BLaER1 treated with 17β-estradiol and CSF1 and Interleukin-3, amounts not matched to agents 10 nM and 100 nM (cell line): ENCODE data around the gene PIK3R2.

Experiments
- H3K27ac ChIP-seq, 11 experiments: shearing (Covaris generic); formaldehyde crosslinking; 2 replicates each; pipeline ENCODE4 v1.8.1; 2022
- H3K27me3 ChIP-seq, 11 experiments: shearing (Covaris generic); formaldehyde crosslinking; 2 replicates each; pipeline ENCODE4 v1.8.1; 2022
- H3K36me3 ChIP-seq, 11 experiments: shearing (Covaris generic); formaldehyde crosslinking; 2 replicates each; pipeline ENCODE4 v1.8.1; 2022
- H3K4me1 ChIP-seq, 10 experiments: shearing (Covaris generic); formaldehyde crosslinking; 2 replicates each; pipeline ENCODE4 v1.8.1; 2022
- H3K4me2 ChIP-seq, 11 experiments: shearing (Covaris generic); formaldehyde crosslinking; 2 replicates each; pipeline ENCODE4 v1.8.1; 2022
- H3K4me3 ChIP-seq, 10 experiments: shearing (Covaris generic); formaldehyde crosslinking; 2 replicates each; pipeline ENCODE4 v1.8.1; 2022
- H3K9ac ChIP-seq, 11 experiments: shearing (Covaris generic); formaldehyde crosslinking; 2 replicates each; pipeline ENCODE4 v1.8.1; 2022
- H3K9me3 ChIP-seq, 11 experiments: shearing (Covaris generic); formaldehyde crosslinking; replicated peaks in 1 of 11; 2 replicates each; pipeline ENCODE4 v1.8.1; 2022
- H4K20me1 ChIP-seq, 11 experiments: shearing (Covaris generic); formaldehyde crosslinking; 2 replicates each; pipeline ENCODE4 v1.8.1; 2022
- Cebpa-rat ChIP-seq, 11 experiments: shearing (Covaris generic); IDR thresholded peaks; 2 replicates each; pipeline ENCODE4 v1.8.1; 2022

Gene PIK3R2

DNA sequence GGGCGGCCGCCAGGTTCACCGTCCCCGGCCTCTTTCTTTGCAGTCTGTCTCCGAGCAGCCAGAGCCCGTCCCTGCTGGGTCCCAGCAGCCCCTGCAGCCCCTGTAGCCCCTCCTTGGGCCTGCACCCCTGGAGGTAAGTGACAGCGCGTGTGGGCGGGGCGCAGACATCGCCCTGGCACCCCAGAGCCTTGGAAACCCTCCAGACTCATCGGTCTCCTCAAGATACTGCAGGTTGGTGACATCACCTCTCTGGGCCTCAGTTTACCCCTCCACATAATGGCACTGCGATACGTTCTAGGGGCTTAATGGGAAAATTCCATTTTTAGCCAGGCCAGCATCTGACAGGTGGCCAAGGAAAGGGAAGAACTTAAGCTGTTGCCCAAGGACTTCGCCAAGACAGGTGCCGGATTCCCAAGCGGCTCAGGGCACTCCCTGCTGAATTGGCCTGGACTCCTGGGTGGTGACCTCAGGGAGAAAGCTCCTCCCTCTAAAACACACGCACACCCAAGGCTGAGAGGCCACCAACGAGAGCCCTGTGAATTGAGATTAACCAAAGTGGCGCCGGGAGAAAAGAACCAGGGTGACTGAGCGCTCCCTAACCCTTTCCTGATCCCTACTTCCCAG is 42.2 kb upstream of the PIK3R2 start:
- no peak for TF ChIP-seq Cebpa-rat (IDR thresholded peaks at IDR 0.05)
- Histone ChIP-seq H3K4me2 (peak overlapping the region; percentile 88 to 100 (median 98)), H3K9me3 (no peaks in the 10 kb centered on the region), H3K4me1 (peaks cover 45 to 65% (median 55%) of the 10 kb centered on the region in 10 experiments), H3K4me3 (peak overlapping the region; percentile 61 to 89 (median 73)), H3K27me3 (no peaks in the 10 kb centered on the region), H4K20me1 (peaks cover 0 to 35% (median 9%) of the 10 kb centered on the region in 11 experiments; a peak in 10 of 22 replicates), H3K36me3 (peaks cover 23 to 48% (median 41%) of the 10 kb centered on the region in 11 experiments), H3K9ac (peak overlapping the region; percentile 66 to 89 (median 82)), H3K27ac (peak overlapping the region; percentile 62 to 81 (median 77); a peak in 19 of 22 replicates)

DNA sequence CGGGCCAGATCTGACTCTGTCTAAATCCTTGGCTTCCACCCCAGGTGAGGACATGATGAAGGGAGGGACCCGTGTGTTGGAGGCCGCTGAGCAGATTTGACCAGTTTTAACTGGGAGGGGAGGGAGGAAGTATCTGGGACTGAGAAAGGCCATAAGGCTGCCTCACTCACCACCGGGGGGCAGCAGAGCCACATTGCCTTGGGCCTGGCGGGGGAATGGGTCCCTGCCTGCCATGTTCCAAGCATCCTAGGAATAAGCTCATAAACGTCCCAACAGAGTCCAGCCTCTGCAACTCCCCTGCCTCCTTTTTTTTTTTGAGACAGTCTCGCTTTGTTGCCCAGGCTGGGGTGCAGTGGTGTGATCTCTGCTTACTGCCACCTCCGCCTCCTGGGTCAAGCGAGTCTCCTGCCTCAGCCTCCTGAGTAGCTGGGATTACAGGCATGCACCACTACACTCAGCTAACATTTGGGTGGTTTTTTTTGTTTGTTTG is 39.9 kb upstream of the PIK3R2 start:
- peaks cover 40 to 63% (median 49%) of the 10 kb centered on the region in 10 experiments for H3K4me1 ChIP-seq
- H3K36me3 ChIP-seq = peaks cover 23 to 52% (median 42%) of the 10 kb centered on the region in 11 experiments
- H4K20me1 ChIP-seq = peaks cover 0 to 46% (median 16%) of the 10 kb centered on the region in 11 experiments; a peak in 15 of 22 replicates
- no peaks in the 10 kb centered on the region for H3K9me3 ChIP-seq
- peak overlapping the region in 3 of 11 experiments; percentile 5 to 46 (median 13); a peak in 3 of 22 replicates for H3K4me2 ChIP-seq
- no peaks in the 10 kb centered on the region for H3K27me3 ChIP-seq
- peak overlapping the region in 5 of 11 experiments; percentile 18 to 45 (median 27); a peak in 5 of 22 replicates for H3K9ac ChIP-seq
- peak overlapping the region in 5 of 11 experiments; percentile 15 to 42 (median 39); a peak in 3 of 22 replicates for H3K27ac ChIP-seq
- no peak for TF ChIP-seq Cebpa-rat (IDR thresholded peaks at IDR 0.05)
- no peak overlapping the region for H3K4me3 ChIP-seq

DNA sequence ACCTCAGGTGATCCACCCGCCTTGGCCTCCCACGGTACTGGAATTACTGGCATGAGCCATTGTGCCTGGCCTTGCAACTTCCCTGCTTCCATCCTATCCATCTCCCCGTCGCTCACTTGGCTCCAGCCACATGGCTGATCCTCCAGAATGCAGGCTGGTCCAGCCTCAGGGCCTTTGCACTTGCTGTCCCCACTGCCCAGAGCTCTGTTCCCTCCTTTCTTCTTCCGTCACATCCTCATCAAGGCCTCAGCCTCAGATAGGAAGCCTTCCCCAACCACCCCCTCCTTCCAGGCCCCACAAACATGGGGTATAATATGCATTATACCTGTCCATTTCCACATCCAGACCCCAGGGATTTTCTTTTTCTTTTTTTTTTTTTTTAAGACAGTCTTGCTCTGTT is 39.1 kb upstream of the PIK3R2 start:
- Histone ChIP-seq H3K4me2 (no peak overlapping the region), H3K9ac (peak overlapping the region in 1 of 11 experiments; percentile 17; a peak in 1 of 22 replicates), H3K4me1 (peaks cover 40 to 63% (median 49%) of the 10 kb centered on the region in 10 experiments), H3K27ac (no peak overlapping the region), H3K4me3 (no peak overlapping the region), H3K9me3 (no peaks in the 10 kb centered on the region), H3K27me3 (no peaks in the 10 kb centered on the region), H3K36me3 (peaks cover 23 to 52% (median 42%) of the 10 kb centered on the region in 11 experiments), H4K20me1 (peaks cover 0 to 54% (median 24%) of the 10 kb centered on the region in 11 experiments; a peak in 16 of 22 replicates)
- no peak for TF ChIP-seq Cebpa-rat (IDR thresholded peaks at IDR 0.05)

DNA sequence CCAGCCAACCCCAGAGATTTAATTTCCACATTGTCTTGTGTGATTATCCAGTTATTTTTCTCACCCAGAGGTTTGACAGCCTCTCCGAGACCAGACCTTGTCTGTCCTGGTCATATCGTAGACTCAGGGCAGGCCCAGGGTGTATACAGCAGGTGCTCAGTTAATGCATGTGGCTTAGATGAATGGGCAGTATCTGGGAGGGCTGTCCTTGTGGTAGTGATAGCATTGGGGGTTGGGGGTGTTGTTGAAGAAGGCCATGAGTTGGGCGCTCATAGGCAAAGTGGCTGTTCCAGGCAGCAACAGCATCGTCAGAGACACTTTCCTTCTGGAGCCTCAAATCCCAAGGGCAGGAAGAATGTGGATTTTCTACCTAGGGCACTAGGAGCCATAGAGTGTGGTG is 38.5 kb upstream of the PIK3R2 start:
- Histone ChIP-seq H3K4me1 (peaks cover 40 to 63% (median 49%) of the 10 kb centered on the region in 10 experiments), H4K20me1 (peaks cover 4 to 60% (median 29%) of the 10 kb centered on the region in 11 experiments; a peak in 19 of 22 replicates), H3K9ac (peak overlapping the region in 2 of 11 experiments; percentile 10 to 17; a peak in 1 of 22 replicates), H3K27me3 (no peaks in the 10 kb centered on the region), H3K4me2 (no peak overlapping the region), H3K9me3 (no peaks in the 10 kb centered on the region), H3K36me3 (peaks cover 23 to 52% (median 42%) of the 10 kb centered on the region in 11 experiments), H3K4me3 (no peak overlapping the region), H3K27ac (no peak overlapping the region)
- TF ChIP-seq Cebpa-rat (IDR thresholded peaks at IDR 0.05) = no peak

DNA sequence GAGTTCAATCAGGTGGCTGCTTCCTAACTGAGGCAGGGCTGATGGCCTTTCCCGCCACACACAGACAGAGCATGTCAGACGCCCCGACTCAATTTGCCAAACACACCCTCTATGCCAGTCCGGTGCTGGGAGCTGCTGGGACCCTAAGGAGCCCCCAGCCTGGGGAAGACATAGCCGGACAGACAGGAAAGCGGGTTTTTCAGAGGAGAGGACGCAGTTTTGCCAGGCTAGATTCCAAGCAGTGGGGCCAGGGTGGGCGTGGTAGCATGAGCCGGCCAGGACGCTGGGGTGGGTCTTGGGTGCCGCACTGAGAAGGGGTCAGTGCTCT is 35.6 kb upstream of the PIK3R2 start:
- no peaks in the 10 kb centered on the region for H3K9me3 ChIP-seq
- peak overlapping the region in 10 of 11 experiments; percentile 46 to 65 (median 54); a peak in 16 of 22 replicates for H3K9ac ChIP-seq
- no peak for TF ChIP-seq Cebpa-rat (IDR thresholded peaks at IDR 0.05)
- peaks cover 33 to 59% (median 38%) of the 10 kb centered on the region in 10 experiments for H3K4me1 ChIP-seq
- H3K4me3 ChIP-seq = peak overlapping the region in 9 of 10 experiments; percentile 30 to 69 (median 49); a peak in 16 of 20 replicates
- H3K4me2 ChIP-seq = peak overlapping the region; percentile 82 to 92 (median 89)
- H3K36me3 ChIP-seq = peaks cover 23 to 61% (median 46%) of the 10 kb centered on the region in 11 experiments
- peaks cover 20 to 79% (median 40%) of the 10 kb centered on the region in 11 experiments; a peak in 20 of 22 replicates for H4K20me1 ChIP-seq
- H3K27me3 ChIP-seq = no peaks in the 10 kb centered on the region
- peak overlapping the region in 2 of 11 experiments; percentile 19 to 53; a peak in 1 of 22 replicates for H3K27ac ChIP-seq

- Histone ChIP-seq H3K36me3 (peaks cover 28 to 62% (median 47%) of the 10 kb centered on the region in 11 experiments), H3K4me1 (peaks cover 36 to 59% (median 40%) of the 10 kb centered on the region in 10 experiments), H3K9me3 (no peaks in the 10 kb centered on the region), H3K4me2 (peak overlapping the region; percentile 90 to 100 (median 98)), H4K20me1 (peaks cover 20 to 84% (median 40%) of the 10 kb centered on the region in 11 experiments; a peak in 20 of 22 replicates), H3K4me3 (peak overlapping the region; percentile 55 to 73 (median 69)), H3K9ac (peak overlapping the region; percentile 70 to 85 (median 80)), H3K27me3 (no peaks in the 10 kb centered on the region), H3K27ac (peak overlapping the region in 10 of 11 experiments; percentile 23 to 76 (median 70); a peak in 19 of 22 replicates)
- no peak for TF ChIP-seq Cebpa-rat (IDR thresholded peaks at IDR 0.05)
Observed at GRCh38 chr19:18117692-18118378, 35.1 kb upstream of the PIK3R2 start.

DNA sequence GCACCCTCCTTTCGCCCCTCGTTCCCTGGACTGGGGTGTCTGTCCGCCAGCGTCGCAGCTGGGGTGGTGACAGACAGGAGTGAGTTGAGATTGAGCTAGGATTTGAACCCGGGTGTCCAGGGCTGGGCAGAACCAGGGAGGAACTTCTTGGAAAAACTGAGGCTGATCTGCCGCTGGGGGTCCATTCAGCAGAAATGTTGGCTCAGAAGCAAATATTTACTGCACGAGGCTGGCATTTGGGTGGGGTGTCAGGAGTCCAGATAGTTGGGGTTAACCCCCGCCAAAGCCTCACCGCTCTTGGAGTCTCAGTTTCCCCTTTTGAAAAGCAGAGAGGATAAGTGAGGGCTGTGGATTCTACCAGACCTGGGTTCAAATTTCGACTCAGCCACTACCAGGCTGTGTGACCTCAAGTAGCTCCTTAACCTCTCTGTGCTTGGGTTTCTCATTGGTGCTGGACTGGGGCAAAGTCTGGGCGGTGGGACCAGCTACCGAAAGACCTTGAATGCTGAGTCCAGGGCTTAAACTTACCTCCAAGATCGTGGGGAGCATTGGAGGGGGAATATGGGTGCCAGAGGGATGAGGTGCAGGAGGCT is 34.4 kb upstream of the PIK3R2 start:
- peaks cover 42 to 59% (median 47%) of the 10 kb centered on the region in 10 experiments for H3K4me1 ChIP-seq
- H4K20me1 ChIP-seq = peaks cover 20 to 88% (median 42%) of the 10 kb centered on the region in 11 experiments; a peak in 20 of 22 replicates
- peaks cover 35 to 65% (median 51%) of the 10 kb centered on the region in 11 experiments for H3K36me3 ChIP-seq
- H3K27ac ChIP-seq = peak overlapping the region in 10 of 11 experiments; percentile 23 to 76 (median 70); a peak in 19 of 22 replicates
- no peaks in the 10 kb centered on the region for H3K27me3 ChIP-seq
- H3K9ac ChIP-seq = peak overlapping the region; percentile 70 to 85 (median 80)
- H3K4me2 ChIP-seq = peak overlapping the region; percentile 86 to 100 (median 98)
- no peak for TF ChIP-seq Cebpa-rat (IDR thresholded peaks at IDR 0.05)
- no peaks in the 10 kb centered on the region for H3K9me3 ChIP-seq
- peak overlapping the region; percentile 55 to 73 (median 69) for H3K4me3 ChIP-seq

DNA sequence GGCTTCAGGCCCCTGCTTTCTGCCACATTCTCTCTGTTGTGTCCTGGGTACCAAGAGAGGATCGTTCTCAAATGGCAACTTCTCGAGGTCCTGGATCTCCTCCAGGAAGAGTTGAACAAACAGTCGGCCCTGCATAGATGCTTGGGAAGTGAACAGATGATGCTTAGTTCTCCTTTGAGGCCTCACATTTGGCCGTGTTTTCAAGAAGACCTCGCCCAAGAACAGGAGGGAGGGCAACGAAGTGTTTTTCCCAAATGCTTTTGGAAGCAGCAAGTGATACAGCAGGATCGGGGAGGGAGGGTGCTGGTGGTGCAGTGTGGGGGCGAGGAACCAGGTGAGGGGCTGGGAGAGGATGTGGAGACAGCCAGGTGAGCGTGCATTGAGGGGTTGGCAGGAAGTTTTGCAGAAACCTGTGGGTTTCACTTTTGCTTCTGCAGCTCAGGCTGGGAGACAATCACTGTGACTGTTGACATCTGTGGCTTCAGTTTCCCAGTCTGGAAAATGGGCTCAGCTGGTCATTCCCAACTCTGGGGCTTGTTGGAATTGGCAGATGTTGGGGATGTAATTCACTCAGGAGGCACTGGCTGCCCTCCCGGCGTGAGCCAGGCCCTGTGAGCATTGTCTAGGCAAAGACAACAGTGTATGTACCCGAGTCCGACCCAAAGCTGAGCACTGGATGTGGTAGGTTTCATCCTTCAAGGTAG is 33.8 kb upstream of the PIK3R2 start:
- Histone ChIP-seq H3K4me2 (peak overlapping the region; percentile 86 to 100 (median 98)), H4K20me1 (peaks cover 20 to 91% (median 42%) of the 10 kb centered on the region in 11 experiments; a peak in 20 of 22 replicates), H3K4me3 (peak overlapping the region in 4 of 10 experiments; percentile 69 to 73 (median 70); a peak in 8 of 20 replicates), H3K4me1 (peaks cover 42 to 59% (median 47%) of the 10 kb centered on the region in 10 experiments), H3K9me3 (no peaks in the 10 kb centered on the region), H3K27ac (no peak overlapping the region), H3K9ac (peak overlapping the region in 9 of 11 experiments; percentile 70 to 85 (median 80); a peak in 11 of 22 replicates), H3K36me3 (peaks cover 36 to 65% (median 51%) of the 10 kb centered on the region in 11 experiments), H3K27me3 (no peaks in the 10 kb centered on the region)
- TF ChIP-seq Cebpa-rat (IDR thresholded peaks at IDR 0.05) = no peak
